HEK293 (cell line): ENCODE measurements around the gene CITED4.

Source experiments
- AEBP2 ChIP-seq: fragments of 450-650 bp; formaldehyde crosslinking; IDR thresholded peaks from 2 replicates; pipeline ENCODE4 v1.5.1; 2016; ENCODE audit warnings: missing biosample characterization, missing genetic modification characterization, borderline replicate concordance
- BCL11A ChIP-seq: fragments of 450-650 bp; formaldehyde crosslinking; IDR thresholded peaks from 2 replicates; pipeline ENCODE4 v1.5.1; 2016; ENCODE audit warnings: low read depth, missing biosample characterization, missing genetic modification characterization
- CTCF ChIP-seq: fragments of 450-650 bp; formaldehyde crosslinking; IDR thresholded peaks from 2 replicates; pipeline ENCODE4 v1.5.1; 2016; ENCODE audit warnings: missing biosample characterization, missing genetic modification characterization
- ZNF121 ChIP-seq: fragments of 450-650 bp; formaldehyde crosslinking; IDR thresholded peaks from 2 replicates; pipeline ENCODE4 v1.5.1; 2016; ENCODE audit warnings: missing biosample characterization, missing genetic modification characterization
- ZNF16 ChIP-seq: fragments of 450-650 bp; formaldehyde crosslinking; IDR thresholded peaks from 2 replicates; pipeline ENCODE4 v1.5.1; 2016; ENCODE audit warnings: low read depth, missing biosample characterization, missing genetic modification characterization
- ZNF274 ChIP-seq, 2 experiments: fragments of 200-500 bp in 1 of 2; fragments of 450-650 bp in 1 of 2; sonication (Bioruptor generic) in 1 of 2; formaldehyde crosslinking in 1 of 2; IDR thresholded peaks; 2 replicates each; pipeline versions ENCODE4 v1.5.1 to v1.6.1; 2014 to 2016; ENCODE audit warnings: borderline replicate concordance in 1 of 2, inconsistent platforms in 1 of 2, low read length in 1 of 2, missing biosample characterization in 1 of 2, missing genetic modification characterization in 1 of 2
- ZXDB ChIP-seq: fragments of 450-650 bp; formaldehyde crosslinking; IDR thresholded peaks from 2 replicates; pipeline ENCODE4 v1.5.1; 2016; ENCODE audit warnings: missing biosample characterization, missing genetic modification characterization

- TF ChIP-seq CTCF (tag by site-specific recombination): no peak
- TF ChIP-seq ZXDB (tag by site-specific recombination): no peak
- TF ChIP-seq AEBP2 (tag by site-specific recombination): no peak
- no peak for TF ChIP-seq ZNF16
- TF ChIP-seq BCL11A: no peak
- TF ChIP-seq ZNF274 (IDR thresholded peaks at IDR 0.05; ENCODE audit: low read length): no peak
- no peak for TF ChIP-seq ZNF274 (tag by site-specific recombination; IDR thresholded peaks at IDR 0.05; ENCODE audit: borderline replicate concordance)
- TF ChIP-seq ZNF121 (tag by site-specific recombination): no peak
Observed at GRCh38 chr1:40861224-40862003, 749 bp downstream of the CITED4 start.
